ENCODE results near the gene LIM2. TPM values are rescaled to one million over a fixed set of nuclear protein-coding genes. Genes with fewer than 3 reads are reported as not detected.
A peak's percentile ranks its signal among the peaks of the same experiment; 100 is the strongest.

Gene LIM2
- total and polyA plus RNA-seq, 9 of the 15 experiments (the other 6 are each of a cell fraction or from before 2014, with no cell fraction given): 0.07 to 0.45 (median 0.18) TPM; not detected in 4

DNA sequence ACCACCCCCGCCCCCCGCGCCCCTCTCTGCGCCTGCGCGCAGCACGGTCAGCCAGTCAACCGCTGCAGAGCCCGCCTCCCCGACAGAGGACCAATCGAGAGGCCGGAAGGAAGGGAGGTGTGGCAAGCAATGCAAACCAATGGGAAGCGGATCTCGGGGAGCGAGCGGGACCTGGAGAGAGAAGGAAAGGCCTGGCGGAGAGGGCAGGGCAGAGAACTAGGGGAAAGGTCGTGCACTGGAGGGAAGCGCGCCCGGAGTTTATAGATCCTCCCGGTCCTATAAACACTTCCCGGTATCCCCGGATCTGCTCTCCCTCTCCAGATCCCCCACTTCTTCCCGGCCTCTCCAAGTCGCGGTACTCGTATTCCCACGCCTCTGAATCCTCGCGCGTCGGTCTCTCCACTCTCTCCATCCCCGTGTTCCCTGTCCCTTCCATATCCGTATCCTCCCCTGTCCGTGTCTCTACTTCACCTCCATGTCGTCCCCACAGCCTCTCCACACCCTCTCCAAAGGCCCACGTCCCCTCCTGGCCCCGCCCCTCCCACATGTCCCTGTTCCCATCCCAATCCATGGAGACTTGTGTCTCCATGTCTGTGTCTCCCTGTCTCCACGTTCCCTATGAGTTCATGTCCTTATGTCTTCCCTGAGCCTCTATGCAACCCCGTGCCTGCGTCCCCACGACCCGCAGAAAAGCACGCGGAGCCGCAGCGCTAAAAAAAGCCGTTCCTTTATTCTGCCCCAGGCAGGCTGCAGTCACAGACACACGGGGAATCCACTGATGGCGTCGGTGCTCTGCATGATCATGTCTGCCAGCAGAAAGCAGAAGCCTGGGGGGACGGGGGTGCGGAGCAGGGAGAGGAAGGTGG is 21.2 kb downstream of the LIM2 start (continued):
- TF ChIP-seq, protein P1, sequence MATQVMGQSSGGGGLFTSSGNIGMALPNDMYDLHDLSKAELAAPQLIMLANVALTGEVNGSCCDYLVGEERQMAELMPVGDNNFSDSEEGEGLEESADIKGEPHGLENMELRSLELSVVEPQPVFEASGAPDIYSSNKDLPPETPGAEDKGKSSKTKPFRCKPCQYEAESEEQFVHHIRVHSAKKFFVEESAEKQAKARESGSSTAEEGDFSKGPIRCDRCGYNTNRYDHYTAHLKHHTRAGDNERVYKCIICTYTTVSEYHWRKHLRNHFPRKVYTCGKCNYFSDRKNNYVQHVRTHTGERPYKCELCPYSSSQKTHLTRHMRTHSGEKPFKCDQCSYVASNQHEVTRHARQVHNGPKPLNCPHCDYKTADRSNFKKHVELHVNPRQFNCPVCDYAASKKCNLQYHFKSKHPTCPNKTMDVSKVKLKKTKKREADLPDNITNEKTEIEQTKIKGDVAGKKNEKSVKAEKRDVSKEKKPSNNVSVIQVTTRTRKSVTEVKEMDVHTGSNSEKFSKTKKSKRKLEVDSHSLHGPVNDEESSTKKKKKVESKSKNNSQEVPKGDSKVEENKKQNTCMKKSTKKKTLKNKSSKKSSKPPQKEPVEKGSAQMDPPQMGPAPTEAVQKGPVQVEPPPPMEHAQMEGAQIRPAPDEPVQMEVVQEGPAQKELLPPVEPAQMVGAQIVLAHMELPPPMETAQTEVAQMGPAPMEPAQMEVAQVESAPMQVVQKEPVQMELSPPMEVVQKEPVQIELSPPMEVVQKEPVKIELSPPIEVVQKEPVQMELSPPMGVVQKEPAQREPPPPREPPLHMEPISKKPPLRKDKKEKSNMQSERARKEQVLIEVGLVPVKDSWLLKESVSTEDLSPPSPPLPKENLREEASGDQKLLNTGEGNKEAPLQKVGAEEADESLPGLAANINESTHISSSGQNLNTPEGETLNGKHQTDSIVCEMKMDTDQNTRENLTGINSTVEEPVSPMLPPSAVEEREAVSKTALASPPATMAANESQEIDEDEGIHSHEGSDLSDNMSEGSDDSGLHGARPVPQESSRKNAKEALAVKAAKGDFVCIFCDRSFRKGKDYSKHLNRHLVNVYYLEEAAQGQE (IDR thresholded peaks at IDR 0.05; ENCODE audit: borderline replicate concordance): no peak
- TF ChIP-seq, protein P1 (CRISPR knock-in tag; IDR thresholded peaks at IDR 0.05; ENCODE audit: low read depth): no peak
- TF ChIP-seq, protein P2, sequence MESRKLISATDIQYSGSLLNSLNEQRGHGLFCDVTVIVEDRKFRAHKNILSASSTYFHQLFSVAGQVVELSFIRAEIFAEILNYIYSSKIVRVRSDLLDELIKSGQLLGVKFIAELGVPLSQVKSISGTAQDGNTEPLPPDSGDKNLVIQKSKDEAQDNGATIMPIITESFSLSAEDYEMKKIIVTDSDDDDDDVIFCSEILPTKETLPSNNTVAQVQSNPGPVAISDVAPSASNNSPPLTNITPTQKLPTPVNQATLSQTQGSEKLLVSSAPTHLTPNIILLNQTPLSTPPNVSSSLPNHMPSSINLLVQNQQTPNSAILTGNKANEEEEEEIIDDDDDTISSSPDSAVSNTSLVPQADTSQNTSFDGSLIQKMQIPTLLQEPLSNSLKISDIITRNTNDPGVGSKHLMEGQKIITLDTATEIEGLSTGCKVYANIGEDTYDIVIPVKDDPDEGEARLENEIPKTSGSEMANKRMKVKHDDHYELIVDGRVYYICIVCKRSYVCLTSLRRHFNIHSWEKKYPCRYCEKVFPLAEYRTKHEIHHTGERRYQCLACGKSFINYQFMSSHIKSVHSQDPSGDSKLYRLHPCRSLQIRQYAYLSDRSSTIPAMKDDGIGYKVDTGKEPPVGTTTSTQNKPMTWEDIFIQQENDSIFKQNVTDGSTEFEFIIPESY (CRISPR knock-in tag; IDR thresholded peaks at IDR 0.05): no peak
- TF ChIP-seq ZNF830 (CRISPR knock-in tag; IDR thresholded peaks at IDR 0.05): no peak; the same call in 1 of the 2 replicates
- TF ChIP-seq, protein P3, sequence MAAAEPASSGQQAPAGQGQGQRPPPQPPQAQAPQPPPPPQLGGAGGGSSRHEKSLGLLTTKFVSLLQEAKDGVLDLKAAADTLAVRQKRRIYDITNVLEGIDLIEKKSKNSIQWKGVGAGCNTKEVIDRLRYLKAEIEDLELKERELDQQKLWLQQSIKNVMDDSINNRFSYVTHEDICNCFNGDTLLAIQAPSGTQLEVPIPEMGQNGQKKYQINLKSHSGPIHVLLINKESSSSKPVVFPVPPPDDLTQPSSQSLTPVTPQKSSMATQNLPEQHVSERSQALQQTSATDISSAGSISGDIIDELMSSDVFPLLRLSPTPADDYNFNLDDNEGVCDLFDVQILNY (CRISPR knock-in tag; IDR thresholded peaks at IDR 0.05): 0 out of 2 replicates have a peak, but pooled peaks have one; percentile 49
- TF ChIP-seq ZNF551 (CRISPR knock-in tag; IDR thresholded peaks at IDR 0.05): no peak
- TF ChIP-seq, protein P4, sequence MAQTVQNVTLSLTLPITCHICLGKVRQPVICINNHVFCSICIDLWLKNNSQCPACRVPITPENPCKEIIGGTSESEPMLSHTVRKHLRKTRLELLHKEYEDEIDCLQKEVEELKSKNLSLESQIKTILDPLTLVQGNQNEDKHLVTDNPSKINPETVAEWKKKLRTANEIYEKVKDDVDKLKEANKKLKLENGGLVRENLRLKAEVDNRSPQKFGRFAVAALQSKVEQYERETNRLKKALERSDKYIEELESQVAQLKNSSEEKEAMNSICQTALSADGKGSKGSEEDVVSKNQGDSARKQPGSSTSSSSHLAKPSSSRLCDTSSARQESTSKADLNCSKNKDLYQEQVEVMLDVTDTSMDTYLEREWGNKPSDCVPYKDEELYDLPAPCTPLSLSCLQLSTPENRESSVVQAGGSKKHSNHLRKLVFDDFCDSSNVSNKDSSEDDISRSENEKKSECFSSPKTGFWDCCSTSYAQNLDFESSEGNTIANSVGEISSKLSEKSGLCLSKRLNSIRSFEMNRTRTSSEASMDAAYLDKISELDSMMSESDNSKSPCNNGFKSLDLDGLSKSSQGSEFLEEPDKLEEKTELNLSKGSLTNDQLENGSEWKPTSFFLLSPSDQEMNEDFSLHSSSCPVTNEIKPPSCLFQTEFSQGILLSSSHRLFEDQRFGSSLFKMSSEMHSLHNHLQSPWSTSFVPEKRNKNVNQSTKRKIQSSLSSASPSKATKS (CRISPR knock-in tag; IDR thresholded peaks at IDR 0.05): no peak
- TF ChIP-seq GABPB2 (CRISPR knock-in tag; conservative IDR thresholded peaks at IDR 0.05): no peak
- TF ChIP-seq ZNF778 (CRISPR knock-in tag; IDR thresholded peaks at IDR 0.05): no peak
- no peak for TF ChIP-seq ZNF699 (CRISPR knock-in tag; IDR thresholded peaks at IDR 0.05; ENCODE audit: insufficient replicate concordance)
- TF ChIP-seq SRSF7 (optimal IDR thresholded peaks at IDR 0.05; ENCODE audit: low read depth, low read length): no peak
- no peak for TF ChIP-seq ERF (CRISPR knock-in tag; IDR thresholded peaks at IDR 0.05)
- TF ChIP-seq MTA1 (IDR thresholded peaks at IDR 0.05; ENCODE audit: borderline replicate concordance): no peak; the same call in 1 of the 2 replicates
